GM06990 (cell line): ENCODE data around the gene CCDC9B.

Experiments used
- DNase-seq: peaks from one replicate; pipeline ENCODE4 v3.0.0-alpha.2; 2011; ENCODE audit not compliant: insufficient read length; ENCODE audit errors: extremely low read depth
- H3K27me3 ChIP-seq: replicated peaks from 2 replicates; pipeline ENCODE4 v1.6.0; 2011; ENCODE audit warnings: low read length; ENCODE audit not compliant: control insufficient read depth, insufficient read depth
- H3K36me3 ChIP-seq: 2 replicates; pipeline ENCODE4 v1.5.1; 2011; ENCODE audit warnings: low read length; ENCODE audit not compliant: control insufficient read depth, insufficient read depth
- H3K4me3 ChIP-seq: replicated peaks from 2 replicates; pipeline ENCODE4 v1.5.1; 2011; ENCODE audit warnings: low read depth, mild to moderate bottlenecking, control low read depth, low read length
- CTCF ChIP-seq: IDR thresholded peaks from 2 replicates; pipeline ENCODE4 v1.5.1; 2011; ENCODE audit warnings: low read length, control low read depth, mild to moderate bottlenecking, inconsistent platforms; ENCODE audit not compliant: insufficient read depth, poor library complexity, severe bottlenecking

Gene CCDC9B

GRCh38 chr15:40344631-40345120 lies 3.9 kb upstream of the CCDC9B start:
- Histone ChIP-seq H3K36me3 (no peaks in the 10 kb centered on the region), H3K27me3 (no peaks in the 10 kb centered on the region), H3K4me3 (no peak overlapping the region)
- DNase-seq: no peak
- peak; percentile 86 for TF ChIP-seq CTCF

GRCh38 chr15:40344217-40344616 lies 3.5 kb upstream of the CCDC9B start:
- no peak for DNase-seq
- Histone ChIP-seq H3K27me3 (no peaks in the 10 kb centered on the region), H3K36me3 (no peaks in the 10 kb centered on the region), H3K4me3 (no peak overlapping the region)
- no peak for TF ChIP-seq CTCF

- no peak for DNase-seq
Measured at GRCh38 chr15:40343512-40343911, 2.8 kb upstream of the CCDC9B start.

GRCh38 chr15:40342416-40343320 lies 1.9 kb upstream of the CCDC9B start:
- TF ChIP-seq CTCF: no peak
- Histone ChIP-seq H3K36me3 (no peaks in the 10 kb centered on the region), H3K4me3 (no peak overlapping the region), H3K27me3 (no peaks in the 10 kb centered on the region)
- no peak for DNase-seq

More at GRCh38 chr15:40343512-40343911, 2.8 kb upstream of the CCDC9B start:
- no peak for TF ChIP-seq CTCF
- Histone ChIP-seq H3K36me3 (no peaks in the 10 kb centered on the region), H3K27me3 (no peaks in the 10 kb centered on the region), H3K4me3 (no peak overlapping the region)

- no peak for DNase-seq
- TF ChIP-seq CTCF: no peak
- no peaks in the 10 kb centered on the region for H3K27me3 ChIP-seq
- H3K4me3 ChIP-seq: no peak overlapping the region
- H3K36me3 ChIP-seq: no peaks in the 10 kb centered on the region
Measured at GRCh38 chr15:40340038-40340739, 550 bp downstream of the CCDC9B start.
